Caco-2 (cell line): Measurements from ENCODE around the gene CEP83. TPM values are rescaled to one million over a fixed set of nuclear protein-coding genes. Genes with fewer than 3 reads are reported as not detected.

Experiments used
- BruUV-seq: library from RNA; stranded (reverse); fragments of 400-500 nt; replicated peaks from 2 replicates; lab custom pipeline; 2021; lab: Mats Ljungman, UMichigan
- CTCF ChIA-PET: fragments of 300-600 bp; sonication (Branson Sonifier 250); formaldehyde crosslinking; loops from one replicate; lab custom pipeline; 2022; ENCODE audit warnings: antibody characterized with exemption; lab: Charles Lee
- POLR2A ChIA-PET: fragments of 300-600 bp; sonication (Branson Sonifier 250); formaldehyde crosslinking; loops from one replicate; lab custom pipeline; 2022; ENCODE audit warnings: antibody characterized with exemption; lab: Charles Lee
- DNase-seq, 2 experiments: peaks; one replicate each; pipeline versions ENCODE4 v3.0.0 to v3.0.0-alpha.2; 2020 to 2022
- H3K27me3 ChIP-seq: replicated peaks from 2 replicates; pipeline ENCODE4 v1.6.0; 2011; ENCODE audit warnings: low read length; ENCODE audit not compliant: control insufficient read depth, insufficient read depth
- H3K36me3 ChIP-seq: 2 replicates; pipeline ENCODE4 v1.5.1; 2011; ENCODE audit warnings: low read length; ENCODE audit not compliant: control insufficient read depth, insufficient read depth
- H3K4me1 ChIP-seq: fragments of 250-450 bp; sonication (Bioruptor Pico); 2 replicates; pipeline ENCODE4 v1.5.1; 2020; ENCODE audit warnings: mild to moderate bottlenecking
- H3K4me3 ChIP-seq: 2 replicates; pipeline ENCODE4 v1.5.1; 2011; ENCODE audit warnings: low read depth, mild to moderate bottlenecking, control low read depth, low read length
- H3K9me3 ChIP-seq: fragments of 250-450 bp; sonication (Bioruptor Pico); 2 replicates; pipeline ENCODE4 v1.5.1; 2020; ENCODE audit warnings: mild to moderate bottlenecking, moderate library complexity
- H3K27ac Mint-ChIP-seq: one replicate; pipeline ENCODE4 v1.8.0; 2022; ENCODE audit warnings: mixed read lengths; ENCODE audit not compliant: unreplicated experiment
- H3K27me3 Mint-ChIP-seq: one replicate; pipeline ENCODE4 v1.8.0; 2022; ENCODE audit warnings: mixed read lengths; ENCODE audit not compliant: insufficient read depth, unreplicated experiment
- H3K36me3 Mint-ChIP-seq: one replicate; pipeline ENCODE4 v1.8.0; 2022; ENCODE audit warnings: mild to moderate bottlenecking, mixed read lengths; ENCODE audit not compliant: insufficient read depth, unreplicated experiment
- H3K4me1 Mint-ChIP-seq: one replicate; pipeline ENCODE4 v1.8.0; 2022; ENCODE audit warnings: low read depth, mixed read lengths; ENCODE audit not compliant: unreplicated experiment
- H3K4me3 Mint-ChIP-seq: one replicate; pipeline ENCODE4 v1.8.0; 2022; ENCODE audit warnings: mild to moderate bottlenecking, moderate library complexity, mixed read lengths; ENCODE audit not compliant: unreplicated experiment
- H3K9me3 Mint-ChIP-seq: one replicate; pipeline ENCODE4 v1.8.0; 2022; ENCODE audit warnings: mixed read lengths; ENCODE audit not compliant: unreplicated experiment
- intact Hi-C: fragments of 100-400 bp; cut with micrococcal nuclease; formaldehyde crosslinking; loops from one replicate; pipeline ENCODE4 v1.10.0; 2022; ENCODE audit not compliant: unreplicated experiment
- total RNA-seq: library from RNA; stranded (reverse); gene quantifications from 2 replicates; pipeline ENCODE4 v1.2.3, GENCODE V29; 2022
- TF ChIP-seq, protein P1 (sequence below), 2 experiments: fragments of 200-600 bp in 1 of 2; IDR thresholded peaks; 1 replicate in 1 of 2; 2 replicates in 1 of 2; pipeline versions ENCODE4 v1.5.1 to v1.8.0; 2011 to 2022; ENCODE audit warnings: antibody characterized with exemption in 1 of 2, control low read depth in 1 of 2, inconsistent platforms in 1 of 2, low read depth in 1 of 2, low read length in 1 of 2, mild to moderate bottlenecking in 1 of 2, moderate library complexity in 1 of 2; ENCODE audit not compliant: insufficient read depth in 1 of 2, severe bottlenecking in 1 of 2, unreplicated experiment in 1 of 2

The CEP83 gene
- total RNA-seq, 1 experiment from 2014 or later: 23.3 TPM

DNA sequence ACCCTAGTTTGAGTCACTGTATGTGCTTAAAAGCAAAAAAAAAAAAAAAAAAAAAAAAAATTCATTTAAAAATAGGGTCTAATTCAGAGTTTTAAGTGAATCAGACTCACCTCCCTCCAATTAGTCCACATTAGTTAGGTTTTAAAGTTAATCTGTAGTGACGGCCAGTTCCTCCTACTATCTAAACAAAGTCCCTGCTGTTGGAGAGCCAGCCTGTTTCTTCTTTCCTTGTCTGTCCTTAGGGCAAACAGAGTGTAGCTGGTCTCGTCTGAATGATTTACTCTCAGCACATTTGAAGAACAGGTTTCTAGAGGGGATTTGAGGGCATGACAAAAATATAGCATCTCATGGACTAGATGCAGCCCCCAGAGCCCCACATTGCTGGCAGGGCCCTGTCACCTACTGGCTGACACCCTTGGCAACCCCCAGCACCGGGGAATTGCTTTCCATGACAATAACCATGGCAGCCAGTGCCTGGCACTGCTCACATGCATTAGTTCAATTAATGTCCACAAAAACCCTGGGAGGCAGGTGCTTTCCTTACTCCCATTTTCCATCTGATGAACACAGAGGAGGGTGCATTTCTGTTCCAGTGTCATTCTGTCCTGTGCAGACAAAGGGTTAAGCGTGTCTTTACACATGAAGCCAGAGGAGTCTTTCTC lies 173.0 kb downstream of the CEP83 start:
- POLR2A ChIA-PET: no interaction called here
- no peaks in the 10 kb centered on the region; the same call in none of the 2 replicates for H3K36me3 ChIP-seq
- Mint-ChIP-seq H3K4me1 (peaks cover 20% of the 10 kb centered on the region), H3K36me3 (peaks cover 53% of the 10 kb centered on the region), H3K27me3 (no peaks in the 10 kb centered on the region), H3K9me3 (no peaks in the 10 kb centered on the region), H3K4me3 (no peak overlapping the region), H3K27ac (no peak overlapping the region)
- intact Hi-C loops: no loop called here
- H3K4me3 ChIP-seq: no peak overlapping the region
- no TSS peak for BruUV-seq
- no peaks in the 10 kb centered on the region for H3K4me1 ChIP-seq
- CTCF ChIA-PET: no interaction called here
- no peak for DNase-seq
- no peaks in the 10 kb centered on the region for H3K9me3 ChIP-seq
- H3K27me3 ChIP-seq: no peaks in the 10 kb centered on the region
- TF ChIP-seq, protein P1, sequence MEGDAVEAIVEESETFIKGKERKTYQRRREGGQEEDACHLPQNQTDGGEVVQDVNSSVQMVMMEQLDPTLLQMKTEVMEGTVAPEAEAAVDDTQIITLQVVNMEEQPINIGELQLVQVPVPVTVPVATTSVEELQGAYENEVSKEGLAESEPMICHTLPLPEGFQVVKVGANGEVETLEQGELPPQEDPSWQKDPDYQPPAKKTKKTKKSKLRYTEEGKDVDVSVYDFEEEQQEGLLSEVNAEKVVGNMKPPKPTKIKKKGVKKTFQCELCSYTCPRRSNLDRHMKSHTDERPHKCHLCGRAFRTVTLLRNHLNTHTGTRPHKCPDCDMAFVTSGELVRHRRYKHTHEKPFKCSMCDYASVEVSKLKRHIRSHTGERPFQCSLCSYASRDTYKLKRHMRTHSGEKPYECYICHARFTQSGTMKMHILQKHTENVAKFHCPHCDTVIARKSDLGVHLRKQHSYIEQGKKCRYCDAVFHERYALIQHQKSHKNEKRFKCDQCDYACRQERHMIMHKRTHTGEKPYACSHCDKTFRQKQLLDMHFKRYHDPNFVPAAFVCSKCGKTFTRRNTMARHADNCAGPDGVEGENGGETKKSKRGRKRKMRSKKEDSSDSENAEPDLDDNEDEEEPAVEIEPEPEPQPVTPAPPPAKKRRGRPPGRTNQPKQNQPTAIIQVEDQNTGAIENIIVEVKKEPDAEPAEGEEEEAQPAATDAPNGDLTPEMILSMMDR (IDR thresholded peaks at IDR 0.05; ENCODE audit: insufficient read depth in 1 of 2, low read depth in 1 of 2, low read length in 1 of 2, severe bottlenecking in 1 of 2, unreplicated experiment in 1 of 2): no peak

DNA sequence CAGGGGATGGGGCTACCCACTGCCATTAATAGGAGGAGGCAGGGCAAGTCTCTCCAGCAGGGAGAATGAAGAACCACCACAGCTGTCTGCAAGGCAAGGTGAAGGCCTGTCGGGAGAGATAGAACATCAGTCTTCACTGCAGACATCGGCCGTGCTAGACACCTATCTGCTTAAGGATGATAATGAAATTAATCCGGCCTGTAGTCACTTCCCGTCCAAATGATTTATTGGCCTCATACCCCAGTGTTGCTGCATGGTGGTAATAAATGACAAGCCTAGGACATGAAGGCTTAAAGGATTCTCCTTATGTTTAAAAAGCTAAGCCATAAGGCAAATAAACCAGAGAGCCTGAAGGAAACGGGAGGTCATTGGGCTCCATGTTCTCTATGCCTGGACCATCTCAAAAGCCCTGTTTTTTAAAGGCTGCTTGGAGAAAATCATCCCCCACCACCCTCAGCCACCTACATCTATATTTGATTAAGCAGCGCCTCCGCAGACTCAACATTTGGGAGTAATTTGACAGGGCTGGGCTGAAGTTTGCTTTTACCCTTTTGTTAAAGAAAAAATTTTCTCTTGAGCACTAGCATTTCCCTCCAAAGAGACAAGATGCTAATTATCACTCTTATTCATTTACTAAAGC lies 173.6 kb downstream of the CEP83 start:
- no TSS peak for BruUV-seq
- no peaks in the 10 kb centered on the region for H3K9me3 Mint-ChIP-seq
- H3K4me3 Mint-ChIP-seq: no peak overlapping the region
- no peaks in the 10 kb centered on the region for H3K27me3 Mint-ChIP-seq
- ChIA-PET CTCF (no interaction called here), POLR2A (no interaction called here)
- Histone ChIP-seq H3K4me1 (no peaks in the 10 kb centered on the region), H3K9me3 (no peaks in the 10 kb centered on the region), H3K36me3 (no peaks in the 10 kb centered on the region; the same call in none of the 2 replicates), H3K4me3 (no peak overlapping the region), H3K27me3 (no peaks in the 10 kb centered on the region)
- H3K27ac Mint-ChIP-seq: no peak overlapping the region
- intact Hi-C loops: no loop called here
- peaks cover 56% of the 10 kb centered on the region for H3K36me3 Mint-ChIP-seq
- DNase-seq: no peak
- TF ChIP-seq, protein P1 (IDR thresholded peaks at IDR 0.05; ENCODE audit: insufficient read depth in 1 of 2, low read depth in 1 of 2, low read length in 1 of 2, severe bottlenecking in 1 of 2, unreplicated experiment in 1 of 2): no peak
- peaks cover 20% of the 10 kb centered on the region for H3K4me1 Mint-ChIP-seq

DNA sequence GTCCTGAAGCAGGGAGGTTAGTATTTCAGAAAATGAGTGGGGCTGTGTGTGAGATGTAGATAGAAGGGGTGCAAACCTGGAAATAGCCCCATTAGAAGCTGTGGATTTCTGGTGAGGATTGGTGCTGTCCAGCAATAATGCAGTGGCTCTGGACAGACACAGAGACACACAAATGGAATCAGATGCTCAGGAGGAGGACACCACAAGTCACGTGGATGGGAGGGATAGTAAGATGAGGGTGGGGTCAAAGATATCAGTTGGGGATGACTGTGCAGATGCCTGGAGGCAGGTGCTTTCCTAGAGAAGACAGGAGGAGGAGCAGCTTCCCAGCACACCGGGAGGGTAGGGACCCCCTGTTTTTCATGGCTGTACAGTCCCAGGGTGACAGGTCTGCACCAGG lies 174.8 kb downstream of the CEP83 start:
- no peaks in the 10 kb centered on the region for H3K9me3 Mint-ChIP-seq
- H3K27ac Mint-ChIP-seq: no peak overlapping the region
- ChIA-PET POLR2A (no interaction called here), CTCF (no interaction called here)
- Histone ChIP-seq H3K9me3 (no peaks in the 10 kb centered on the region), H3K27me3 (no peaks in the 10 kb centered on the region), H3K4me3 (no peak overlapping the region), H3K4me1 (no peaks in the 10 kb centered on the region), H3K36me3 (no peaks in the 10 kb centered on the region; the same call in none of the 2 replicates)
- H3K4me1 Mint-ChIP-seq: peaks cover 13% of the 10 kb centered on the region
- DNase-seq: no peak
- intact Hi-C loops: no loop called here
- TF ChIP-seq, protein P1 (IDR thresholded peaks at IDR 0.05; ENCODE audit: insufficient read depth in 1 of 2, low read depth in 1 of 2, low read length in 1 of 2, severe bottlenecking in 1 of 2, unreplicated experiment in 1 of 2): no peak
- H3K27me3 Mint-ChIP-seq: no peaks in the 10 kb centered on the region
- no TSS peak for BruUV-seq
- peaks cover 52% of the 10 kb centered on the region for H3K36me3 Mint-ChIP-seq
- no peak overlapping the region for H3K4me3 Mint-ChIP-seq
